Measurements from ENCODE around the gene PLA2G4A.
"Not testable (repeated sequence)": the region's sequence is repeated elsewhere in the genome, so short reads cannot be mapped to it uniquely, and the experiment has no call there.

PLA2G4A gene

DNA sequence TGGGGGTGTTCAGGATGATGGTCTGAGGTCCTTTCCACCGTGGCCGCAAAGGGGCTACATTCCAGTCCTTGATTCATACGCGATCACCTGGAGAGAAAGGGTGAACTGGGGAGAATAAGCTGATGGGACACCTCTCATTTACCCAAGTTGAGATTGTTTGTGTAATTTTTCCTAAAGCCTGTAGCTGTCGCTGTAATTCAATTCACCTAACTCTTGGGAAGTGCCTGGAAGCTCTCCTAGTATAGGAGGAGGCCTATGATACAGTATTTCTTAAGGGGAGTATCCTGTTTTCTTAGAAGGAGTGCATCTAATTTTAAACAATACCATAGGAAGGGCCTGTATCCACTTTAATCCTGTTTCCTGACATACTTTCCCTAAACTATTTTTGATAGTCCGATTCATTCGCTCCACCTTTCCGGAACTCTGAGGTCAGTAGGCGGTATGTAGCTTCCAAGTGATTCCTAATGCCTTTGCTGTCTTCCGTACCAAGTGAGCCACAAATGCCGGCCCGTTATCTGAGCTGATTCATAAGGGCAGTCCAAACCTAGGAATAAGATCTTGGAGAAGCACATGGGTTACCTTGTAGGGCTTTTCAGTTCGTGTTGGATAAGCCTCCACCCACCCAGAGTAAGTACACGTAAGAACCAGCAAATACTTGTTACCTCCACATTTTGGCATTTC lies 88.5 kb downstream of the PLA2G4A start:
- DNase-seq (ENCODE audit: low read depth in 1 of 2, low spot score in 1 of 2): not testable (repeated sequence)

DNA sequence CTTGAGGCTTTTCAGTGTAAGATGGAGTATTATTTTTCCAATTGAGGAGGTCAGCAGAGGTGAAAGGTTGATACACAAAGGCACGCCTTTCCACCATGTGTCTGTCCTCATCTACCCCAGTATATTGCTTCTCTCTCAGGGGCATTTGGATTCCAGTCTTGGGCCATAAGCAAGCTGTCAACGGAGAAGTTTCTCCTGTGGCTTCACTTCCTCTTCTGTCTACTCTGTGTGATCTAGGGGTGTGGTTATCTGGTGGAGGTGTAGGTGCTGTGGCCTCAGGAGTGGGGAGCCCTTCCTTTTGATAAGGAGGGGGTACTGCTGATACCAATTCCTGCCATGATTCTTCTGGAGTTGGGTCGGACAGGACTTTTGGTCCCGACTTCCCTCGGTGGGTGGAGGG lies 92.6 kb downstream of the PLA2G4A start:
- not testable (repeated sequence) for DNase-seq (ENCODE audit: low read depth in 1 of 2, low spot score in 1 of 2)

DNA sequence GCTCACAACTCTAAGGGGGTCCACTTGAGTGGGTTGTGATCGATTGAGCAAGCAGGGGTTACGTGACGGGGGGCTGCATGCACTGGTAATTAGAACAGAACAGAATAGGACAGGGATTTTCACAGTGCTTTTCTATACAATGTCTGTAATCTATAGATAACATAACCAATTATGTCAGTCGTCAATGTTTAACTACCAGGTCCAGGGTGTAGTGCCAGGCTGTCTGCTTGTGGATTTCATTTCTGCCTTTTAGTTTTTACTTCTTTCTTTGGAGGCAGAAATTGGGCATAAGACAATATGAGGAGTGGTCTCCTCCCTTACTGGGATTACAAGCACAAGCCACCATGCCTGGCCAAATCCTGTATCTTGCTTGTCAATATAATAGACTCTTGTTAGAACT lies 94.1 kb downstream of the PLA2G4A start:
- DNase-seq (ENCODE audit: low read depth in 1 of 2, low spot score in 1 of 2): not testable (repeated sequence)

- no peak for DNase-seq (ENCODE audit: low read depth in 1 of 2, low spot score in 1 of 2)
Measured at GRCh38 chr1:186923486-186923885, 94.7 kb downstream of the PLA2G4A start.

- DNase-seq (ENCODE audit: low read depth in 1 of 2, low spot score in 1 of 2): no peak
Measured at GRCh38 chr1:186925881-186926669, 97.3 kb downstream of the PLA2G4A start.

DNA sequence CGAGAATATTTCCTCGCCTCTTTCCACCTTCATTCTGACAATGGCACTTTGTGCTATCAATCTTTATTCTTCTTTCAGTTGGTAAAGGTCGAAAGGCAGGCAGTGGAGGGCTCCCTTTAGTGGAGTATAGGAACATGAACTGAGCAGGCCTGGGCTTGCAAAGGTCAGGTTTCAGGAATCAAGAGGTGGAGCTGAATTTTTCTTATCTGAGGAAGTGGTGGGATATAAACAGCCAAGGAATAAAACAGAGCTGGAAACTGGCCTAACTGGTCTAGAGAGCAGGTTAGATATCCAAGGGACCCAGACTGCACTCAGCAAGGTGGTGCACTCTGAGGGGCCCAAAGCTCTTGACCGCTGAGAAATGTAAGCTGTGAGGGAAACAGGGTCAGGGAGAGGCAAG lies 99.1 kb downstream of the PLA2G4A start:
- no peak for DNase-seq (ENCODE audit: low read depth in 1 of 2, low spot score in 1 of 2)

DNA sequence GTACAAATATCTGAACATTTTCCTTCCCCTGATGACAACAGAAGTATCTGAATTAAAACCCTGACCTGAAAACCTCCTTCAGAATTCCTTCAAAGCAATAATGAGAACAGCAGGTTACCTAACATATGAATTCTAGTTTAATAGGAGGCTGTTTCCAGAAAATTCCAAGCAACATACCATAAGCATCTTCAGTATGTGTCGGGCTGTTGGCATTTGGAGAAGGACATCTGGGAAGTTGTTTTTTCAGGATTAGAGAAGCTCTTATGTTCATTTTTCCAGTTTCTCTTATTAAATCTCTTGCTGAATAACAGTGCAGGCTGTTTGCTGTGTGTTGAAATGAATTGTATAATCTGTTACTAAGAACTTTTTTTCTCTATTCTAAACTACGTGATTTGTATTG lies 101.5 kb downstream of the PLA2G4A start:
- DNase-seq (ENCODE audit: low read depth in 1 of 2, low spot score in 1 of 2): no peak

DNA sequence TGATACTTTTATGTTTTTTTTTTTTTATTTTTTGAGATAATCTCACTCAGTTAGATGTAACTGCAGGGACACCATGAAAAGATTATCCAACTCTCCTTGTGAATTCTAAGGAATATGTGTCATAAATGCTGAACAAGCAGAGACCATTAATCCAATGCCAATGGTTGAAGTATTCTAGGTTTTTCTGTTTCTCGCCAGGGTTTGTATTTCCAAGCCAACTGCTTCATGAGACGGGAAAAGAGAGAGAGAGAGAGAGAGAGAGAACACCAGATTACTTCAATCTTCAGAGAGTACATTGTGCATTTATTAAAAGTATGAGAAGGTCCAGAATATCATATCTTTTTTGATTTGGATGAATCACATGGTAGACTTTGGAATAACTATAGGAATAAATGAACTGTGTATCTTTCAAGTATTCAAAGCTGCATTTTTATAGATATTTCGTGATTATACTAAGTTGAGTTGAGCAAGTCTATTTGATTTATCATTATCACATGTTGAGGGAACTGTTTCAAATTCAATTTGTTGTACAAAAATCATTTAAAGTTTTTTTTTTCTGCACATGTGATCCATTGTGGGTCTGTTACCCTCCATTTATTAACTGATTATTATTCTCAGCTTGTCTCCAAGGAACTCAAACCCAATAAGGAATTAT lies 108.4 kb downstream of the PLA2G4A start:
- no peak for DNase-seq (ENCODE audit: low read depth in 1 of 2, low spot score in 1 of 2)

GRCh38 chr1:186943891-186944686 lies 115.3 kb downstream of the PLA2G4A start:
- no peak for DNase-seq (ENCODE audit: low read depth in 1 of 2, low spot score in 1 of 2)

DNA sequence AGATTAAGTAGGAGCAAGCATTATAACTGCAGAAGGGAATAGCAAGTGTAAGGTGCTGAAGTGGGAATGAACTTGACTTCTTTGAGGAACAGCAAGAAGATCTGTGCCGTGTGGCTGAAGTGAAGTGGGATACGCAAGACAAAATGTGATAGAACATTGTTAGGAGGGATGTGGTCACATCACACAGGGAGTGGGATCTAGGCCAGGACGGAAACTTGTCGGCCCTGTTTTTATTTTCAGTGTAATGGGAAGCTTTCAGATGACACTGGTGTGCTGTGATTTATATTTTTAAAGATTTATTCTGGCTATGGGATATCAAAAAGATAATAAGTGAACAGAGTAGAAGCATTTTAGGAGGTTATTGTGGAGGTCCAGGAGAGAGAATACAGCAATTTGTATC lies 116.4 kb downstream of the PLA2G4A start:
- no peak for DNase-seq (ENCODE audit: low read depth in 1 of 2, low spot score in 1 of 2)

- no peak for DNase-seq (ENCODE audit: low read depth in 1 of 2, low spot score in 1 of 2)
Measured at GRCh38 chr1:186948535-186948934, 119.8 kb downstream of the PLA2G4A start.

DNA sequence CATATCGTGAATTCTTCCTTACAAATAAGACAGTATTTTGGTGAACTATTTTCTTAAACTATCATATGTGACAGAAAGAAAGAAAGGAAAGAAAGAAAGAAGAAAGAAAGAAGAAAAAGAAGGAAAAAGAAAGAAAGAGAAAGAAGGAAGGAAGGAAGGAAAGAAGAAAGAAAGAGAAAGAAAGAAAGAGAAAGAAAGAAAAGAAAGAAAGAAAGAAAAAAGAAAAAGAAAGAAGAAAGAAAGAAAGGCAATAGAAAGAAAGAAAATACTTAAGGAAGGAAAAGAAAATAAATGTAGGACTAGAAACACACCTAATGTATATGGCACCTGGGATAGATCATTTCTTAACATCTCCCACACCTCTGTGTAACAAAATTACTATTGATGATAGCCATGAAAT lies 120.4 kb downstream of the PLA2G4A start:
- DNase-seq (ENCODE audit: low read depth in 1 of 2, low spot score in 1 of 2): no peak

GRCh38 chr1:186950547-186950946 lies 121.8 kb downstream of the PLA2G4A start:
- DNase-seq (ENCODE audit: low read depth in 1 of 2, low spot score in 1 of 2): no peak

DNA sequence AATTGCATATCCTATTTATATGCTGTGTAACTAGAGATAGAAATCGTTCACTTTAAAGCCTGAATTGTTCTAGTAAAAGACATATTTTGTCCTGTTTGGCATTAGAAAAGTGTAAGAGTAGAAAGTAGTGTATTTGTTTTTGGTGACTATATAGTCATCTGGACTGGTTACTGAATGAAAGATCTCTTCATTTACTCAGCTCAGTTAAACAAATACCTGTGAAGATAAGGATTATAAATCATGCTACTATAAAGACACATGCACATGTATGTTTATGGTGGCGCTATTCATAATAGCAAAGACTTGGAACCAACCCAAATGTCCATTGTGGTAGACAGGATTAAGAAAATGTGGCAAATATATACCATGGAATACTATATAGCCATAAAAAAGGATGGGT lies 125.1 kb downstream of the PLA2G4A start:
- no peak for DNase-seq (ENCODE audit: low read depth in 1 of 2, low spot score in 1 of 2)

GRCh38 chr1:186957314-186957713 lies 128.6 kb downstream of the PLA2G4A start:
- no peak for DNase-seq (ENCODE audit: low read depth in 1 of 2, low spot score in 1 of 2)

GRCh38 chr1:186958520-186958919 lies 129.8 kb downstream of the PLA2G4A start:
- no peak for DNase-seq (ENCODE audit: low read depth in 1 of 2, low spot score in 1 of 2)

DNA sequence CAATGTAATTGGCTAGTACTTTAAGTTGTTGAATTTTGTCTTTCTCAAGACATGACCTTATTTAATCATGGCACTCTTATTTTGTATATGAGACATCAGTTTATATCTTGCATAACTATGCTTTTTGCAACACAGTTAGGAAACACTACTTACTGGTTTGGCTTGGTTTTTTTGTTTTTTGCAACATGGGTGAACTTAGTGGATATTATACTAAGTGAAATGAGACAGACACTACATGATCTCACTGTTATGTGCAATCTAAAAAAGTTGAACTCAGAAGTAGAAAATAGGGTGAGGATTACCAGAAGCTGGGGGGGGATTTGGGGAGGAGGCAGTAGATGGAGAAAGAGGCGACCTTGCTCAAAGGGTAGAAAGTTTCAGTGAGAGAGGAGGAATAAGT lies 132.1 kb downstream of the PLA2G4A start:
- DNase-seq (ENCODE audit: low read depth in 1 of 2, low spot score in 1 of 2): no peak

GRCh38 chr1:186965847-186966246 lies 137.1 kb downstream of the PLA2G4A start:
- DNase-seq (ENCODE audit: low read depth in 1 of 2, low spot score in 1 of 2): no peak

DNA sequence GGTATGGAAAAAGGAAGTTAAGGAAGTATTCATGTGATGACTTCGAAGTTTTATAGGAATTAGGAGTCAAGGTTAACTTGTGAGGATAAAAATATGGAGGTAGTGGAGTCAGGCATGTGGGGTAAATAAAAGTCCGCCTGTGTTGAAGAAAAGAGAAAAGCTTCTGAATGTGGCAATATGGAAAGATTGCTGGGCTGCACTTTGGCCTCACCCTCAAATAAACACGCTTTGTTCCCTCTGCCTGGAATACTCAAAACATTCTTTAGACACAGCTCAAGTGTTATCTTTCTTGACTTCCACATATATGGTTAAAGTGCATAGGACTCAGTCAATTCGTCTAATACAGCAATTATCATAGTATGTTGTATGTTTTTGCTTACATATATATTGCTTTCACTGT lies 137.7 kb downstream of the PLA2G4A start:
- no peak for DNase-seq (ENCODE audit: low read depth in 1 of 2, low spot score in 1 of 2)

DNA sequence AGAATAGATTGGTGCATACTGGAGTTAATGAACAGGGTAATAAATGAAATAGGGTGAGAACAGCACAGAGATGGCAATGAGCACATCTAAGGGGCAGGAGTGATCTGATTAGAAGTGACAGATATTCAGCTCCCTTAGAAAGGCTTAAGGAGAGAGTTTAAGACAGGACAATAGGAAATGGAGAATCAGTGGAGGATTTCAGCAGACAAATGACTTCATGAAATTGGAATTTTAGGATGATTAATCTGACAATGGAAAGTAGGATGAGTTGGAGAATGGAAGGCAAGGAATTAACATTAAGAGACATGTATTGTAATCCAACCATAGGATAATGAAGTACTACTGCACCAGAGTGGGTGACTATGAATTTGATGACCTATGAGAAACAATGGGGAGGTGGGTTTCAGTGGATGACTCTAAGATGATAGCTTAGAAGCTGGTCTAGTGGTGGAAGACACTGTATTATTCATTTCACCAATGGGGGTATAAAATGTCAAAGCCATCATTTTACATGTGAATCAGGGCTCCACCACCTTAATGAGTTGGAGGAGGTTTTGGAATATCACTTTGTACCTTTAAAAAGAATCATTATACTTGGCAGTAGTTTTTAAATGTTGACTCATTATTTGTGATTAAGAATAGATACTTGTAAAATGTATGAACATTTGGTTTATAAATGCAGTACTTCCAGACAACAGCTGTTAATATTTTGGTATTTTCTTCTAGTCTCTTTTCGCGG lies 139.1 kb downstream of the PLA2G4A start:
- DNase-seq (ENCODE audit: low read depth in 1 of 2, low spot score in 1 of 2): no peak

GRCh38 chr1:186974774-186975181 lies 146.0 kb downstream of the PLA2G4A start:
- DNase-seq (ENCODE audit: low read depth in 1 of 2, low spot score in 1 of 2): no peak
